Stimulated activated CD4-positive, alpha-beta T cell treated with anti-CD3 and anti-CD28 coated beads, Interleukin-1b, Interleukin-23, amount 100 ng/mL, for 4 hours (primary cell): ENCODE data around the gene SH3PXD2A.
"Not testable (repeated sequence)": the region's sequence is repeated elsewhere in the genome, so short reads cannot be mapped to it uniquely, and the experiment has no call there.

ENCODE experiments used
- DNase-seq, 2 donors: peaks; one replicate each; pipeline ENCODE4 v3.0.0-alpha.2; 2020; ENCODE audit warnings: low read depth in 2 of 2

SH3PXD2A gene

DNA sequence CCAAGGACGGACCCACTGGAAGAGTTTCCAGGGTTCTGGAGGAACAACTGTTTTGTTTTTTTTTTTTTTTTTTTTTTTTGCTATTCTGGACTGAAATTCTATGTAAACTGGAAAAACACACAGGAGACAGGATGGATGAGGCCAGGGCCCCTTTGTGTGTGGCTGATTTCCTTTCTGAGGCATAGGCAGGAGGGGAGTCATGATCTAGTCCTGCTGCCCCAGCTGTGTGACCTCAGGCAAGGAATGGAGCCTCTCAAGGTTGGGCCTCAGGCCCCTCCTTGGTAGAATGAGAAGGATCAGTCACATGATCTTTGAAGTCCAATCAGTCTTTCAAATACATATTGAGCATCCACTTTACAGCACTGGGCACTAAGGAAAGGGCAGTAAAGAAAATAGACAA, 87.6 kb downstream of the SH3PXD2A start:
- no peak for DNase-seq

DNA sequence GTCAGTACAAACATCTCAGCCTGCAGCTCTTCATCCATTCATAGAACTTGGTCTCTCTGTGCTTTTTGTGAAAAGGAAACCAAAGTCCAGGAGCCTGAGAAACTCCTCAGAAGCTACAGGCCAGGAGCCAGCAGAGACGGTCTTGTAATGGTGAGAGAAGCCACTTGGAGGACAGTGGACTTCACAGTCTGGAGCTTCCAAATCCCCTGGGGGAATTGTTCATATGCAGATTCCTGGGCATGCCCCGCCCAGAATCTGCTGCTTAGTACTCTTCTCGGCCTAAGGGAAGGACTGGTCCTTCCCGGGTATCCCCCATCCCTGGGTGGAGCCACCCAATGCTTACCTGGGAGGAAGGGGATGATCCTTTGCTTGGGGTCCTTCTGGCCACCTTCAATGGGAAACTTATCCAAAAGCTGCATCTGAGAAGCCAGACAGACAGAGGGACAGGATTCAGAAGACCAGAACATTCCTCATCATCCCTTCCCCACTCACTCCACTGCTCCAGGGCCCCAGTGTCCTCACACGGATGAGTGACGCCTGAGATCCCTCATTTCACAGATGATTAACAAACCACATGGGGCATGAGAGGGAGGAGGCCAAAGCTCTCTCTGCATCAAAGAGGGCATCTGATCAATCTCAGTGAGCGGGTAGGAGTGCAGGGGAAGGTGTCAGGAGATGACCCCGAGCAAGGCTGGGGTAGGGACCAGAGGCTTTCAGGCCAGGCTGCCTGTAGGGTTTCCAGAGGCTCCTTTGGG, 88.4 kb downstream of the SH3PXD2A start:
- DNase-seq = no peak

DNA sequence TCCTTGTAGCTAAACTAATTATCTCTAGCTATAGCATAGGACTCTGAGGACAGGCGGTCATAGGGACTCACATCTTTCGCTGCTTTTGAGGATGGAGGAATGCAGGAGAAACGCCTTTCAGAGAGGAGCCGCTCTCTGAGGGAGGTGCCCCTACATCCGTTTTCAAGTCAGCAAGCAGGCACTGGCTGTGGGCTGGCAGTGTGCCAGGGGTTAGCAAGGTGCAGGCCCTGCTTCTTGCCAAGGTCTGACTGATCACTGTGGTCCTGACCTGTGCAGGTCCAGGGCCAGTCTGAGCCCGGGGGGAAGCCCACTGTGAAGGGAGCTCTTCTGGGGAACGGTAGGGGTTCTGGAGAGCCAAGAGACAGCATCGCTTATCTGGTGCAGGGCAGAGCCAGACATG, 89.4 kb downstream of the SH3PXD2A start:
- peak; percentile 63 to 64 for DNase-seq

DNA sequence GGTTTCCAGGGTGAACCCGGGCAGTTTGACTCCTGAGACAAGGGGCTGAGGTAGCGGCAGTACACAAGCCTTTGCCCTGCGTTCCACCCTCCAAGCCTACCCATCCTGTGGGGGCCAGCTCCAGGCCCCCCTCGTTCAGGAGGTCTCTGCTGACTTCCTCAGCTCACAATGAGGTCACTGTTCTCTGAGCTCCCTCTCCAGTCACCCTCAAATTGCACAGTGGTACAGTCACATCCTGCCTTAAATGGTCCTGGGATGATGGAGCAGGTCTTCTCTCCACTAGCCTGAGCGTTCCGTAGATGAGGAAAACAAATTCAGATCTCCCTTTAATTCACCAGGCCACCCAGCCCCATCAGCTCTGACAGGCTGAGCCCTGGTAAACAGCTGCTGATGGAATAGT, 90.2 kb downstream of the SH3PXD2A start:
- DNase-seq = no peak

DNA sequence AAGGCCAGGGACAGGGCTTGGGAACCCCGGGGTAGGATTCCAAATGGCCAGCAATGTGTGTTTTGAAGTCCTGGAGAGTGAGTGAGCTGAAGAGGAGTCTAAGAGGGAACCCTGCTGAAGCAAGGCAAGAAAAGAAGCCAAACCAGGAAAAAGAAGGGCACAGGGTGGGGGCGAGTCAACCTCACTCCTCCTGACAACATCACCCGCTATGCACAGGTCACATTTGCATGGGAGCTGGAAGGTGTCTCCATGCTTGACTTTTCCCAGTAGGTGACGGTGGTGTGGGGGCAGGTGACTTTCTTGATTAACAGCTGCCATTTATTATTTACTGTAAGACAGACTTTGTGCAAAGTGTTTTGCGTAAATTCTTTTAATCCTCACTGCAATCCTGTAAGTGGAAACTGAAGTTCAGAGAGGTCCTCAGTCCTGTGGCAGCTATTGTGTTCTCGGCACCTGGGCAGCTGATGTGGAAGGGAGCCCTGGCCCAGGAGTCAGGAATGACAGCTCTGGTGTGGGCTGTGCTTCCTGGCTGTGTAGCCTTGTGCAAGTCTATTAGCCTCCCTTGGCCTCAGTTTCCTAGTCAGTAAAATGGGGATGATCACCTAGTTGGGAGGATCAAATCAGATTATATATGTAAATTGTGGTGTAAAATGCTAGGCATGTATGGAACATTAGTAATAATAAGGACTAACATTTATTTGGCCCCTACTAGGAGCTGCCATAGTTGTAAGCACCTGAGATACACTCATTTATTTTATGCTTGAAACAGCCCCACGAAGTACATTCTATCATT, 90.9 kb downstream of the SH3PXD2A start:
- no peak for DNase-seq

DNA sequence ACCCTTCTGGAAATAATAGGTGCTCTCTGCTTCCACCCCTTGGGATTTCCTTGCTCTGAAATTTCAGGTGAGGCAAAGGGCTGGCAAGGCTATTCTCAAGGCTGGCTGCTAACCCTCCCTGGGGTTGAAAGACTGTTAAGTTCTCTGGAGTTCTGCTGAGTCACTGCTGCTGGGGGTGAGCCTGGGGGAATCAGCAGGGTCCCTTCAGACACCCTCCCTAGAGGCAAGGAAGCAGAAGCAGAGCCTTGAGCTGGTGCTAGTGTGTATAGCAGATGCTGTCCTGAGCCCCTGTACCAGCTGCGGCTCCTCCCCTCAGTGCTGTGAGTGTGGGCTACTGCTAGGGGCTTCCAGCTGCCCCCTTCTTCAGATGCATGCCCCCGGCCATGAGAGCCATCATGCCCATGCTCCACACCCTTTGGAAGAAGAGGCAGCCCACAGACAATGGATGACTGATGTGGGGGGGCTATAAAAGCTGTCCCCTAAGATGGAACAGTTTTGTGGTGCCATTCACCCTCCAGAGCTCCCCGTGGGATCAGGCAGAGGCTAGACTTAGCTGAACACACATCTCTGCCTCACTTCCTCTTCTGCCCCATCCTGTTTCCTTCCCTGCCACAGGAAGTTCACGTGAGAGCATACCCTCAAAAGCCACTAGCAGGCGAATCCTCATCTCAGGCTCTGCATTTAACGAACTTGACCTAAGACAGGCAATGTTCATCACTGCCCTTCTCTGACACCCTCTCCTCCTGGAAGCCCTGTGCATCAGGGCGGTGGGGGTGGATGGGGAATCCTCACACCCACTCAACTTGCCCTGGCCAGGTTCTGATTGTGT, 91.8 kb downstream of the SH3PXD2A start:
- no peak for DNase-seq

DNA sequence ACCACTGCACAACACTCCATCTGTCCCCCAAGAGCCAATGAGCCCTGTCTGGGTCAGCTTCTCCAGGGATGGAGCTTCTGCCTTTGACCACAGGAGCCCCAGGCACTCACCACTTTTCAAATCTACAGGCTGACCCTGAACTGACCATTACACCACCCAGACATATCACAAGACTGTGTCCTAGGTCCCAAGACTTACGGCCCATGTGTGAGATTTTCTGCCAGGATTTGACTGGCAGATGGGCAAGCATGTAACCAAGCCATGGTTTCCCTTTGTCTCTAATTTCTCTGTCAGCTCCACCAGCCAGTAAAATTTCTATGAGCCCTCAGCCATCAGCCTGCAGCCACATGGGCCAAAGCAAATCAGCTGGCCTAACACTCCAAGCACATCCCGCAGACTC, 92.5 kb downstream of the SH3PXD2A start:
- DNase-seq = no peak

DNA sequence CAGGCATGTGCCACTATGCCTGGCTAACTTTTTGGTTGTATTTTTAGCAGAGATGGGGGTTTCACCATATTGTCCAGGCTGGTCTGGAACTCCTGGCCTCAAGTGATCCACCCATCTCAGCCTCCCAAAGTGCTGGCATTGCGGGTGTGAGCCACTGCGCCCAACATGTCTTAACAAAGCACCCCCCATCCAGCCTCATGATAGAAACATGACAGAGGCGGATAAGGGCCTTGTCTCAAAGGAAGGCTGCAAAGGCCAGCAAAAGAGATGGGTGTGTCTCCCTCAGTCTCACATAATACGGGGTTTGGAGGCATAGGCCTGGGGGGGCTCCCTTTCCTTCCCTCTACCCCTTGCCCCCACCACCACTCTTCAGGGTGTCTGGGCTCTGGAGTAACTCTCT, 93.2 kb downstream of the SH3PXD2A start:
- no peak for DNase-seq

DNA sequence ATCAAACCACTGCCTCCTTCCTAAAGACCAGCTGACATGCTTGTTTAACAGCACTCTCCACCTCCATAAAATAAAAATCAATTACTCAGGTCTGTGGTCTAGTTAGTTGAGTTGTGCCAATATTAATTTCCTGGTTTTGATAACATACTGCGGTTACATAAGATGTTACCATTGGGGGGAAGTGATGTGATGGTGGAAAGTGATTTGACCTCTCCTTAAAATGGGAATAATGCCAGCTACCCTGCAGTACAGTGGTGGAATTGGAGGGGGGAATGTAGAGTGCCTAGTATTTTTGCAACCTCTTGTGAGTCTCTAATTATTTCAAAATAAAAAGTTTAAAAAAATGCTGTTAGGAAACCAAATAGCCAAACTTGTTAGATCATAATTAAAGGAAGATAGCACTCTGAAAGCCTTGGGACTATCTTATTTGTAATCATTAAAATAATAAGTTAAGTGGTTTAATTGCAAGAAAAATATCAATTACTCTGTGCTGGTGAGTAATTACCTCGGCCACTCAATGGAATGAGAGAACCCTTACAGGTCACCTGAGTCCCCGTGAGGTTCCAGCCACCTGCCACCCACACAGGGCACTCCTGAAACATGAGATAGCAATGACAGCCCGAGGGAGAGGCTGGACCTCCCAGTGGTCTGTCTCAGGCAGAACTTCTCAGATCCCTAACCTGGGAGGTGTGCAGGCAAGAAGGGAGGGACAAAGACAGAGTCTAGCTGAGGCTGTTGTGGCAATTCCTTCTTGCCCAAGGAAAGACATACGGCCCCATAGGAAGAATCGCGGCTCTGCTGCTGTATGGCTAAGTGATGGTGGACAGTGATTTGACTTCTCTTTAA, 94.1 kb downstream of the SH3PXD2A start:
- DNase-seq = no peak

DNA sequence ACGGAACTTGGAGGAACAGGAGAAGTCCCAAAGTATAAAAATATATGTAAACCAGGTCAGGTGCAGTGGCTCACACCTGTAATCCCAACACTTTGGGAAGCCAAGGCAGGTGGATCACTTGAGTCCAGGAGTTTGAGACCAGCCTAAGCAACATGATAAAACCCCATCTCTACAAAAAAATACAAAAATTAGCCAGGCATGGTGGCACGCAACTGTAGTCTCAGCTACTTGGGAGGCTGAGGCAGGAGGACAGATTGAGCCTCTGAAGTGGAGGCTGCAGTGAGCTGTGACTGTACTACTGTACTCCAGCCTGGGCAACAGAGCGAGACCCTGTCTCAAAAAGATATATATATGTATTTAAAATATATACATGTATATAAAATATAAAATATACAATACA, 95.1 kb downstream of the SH3PXD2A start:
- DNase-seq = not testable (repeated sequence)

DNA sequence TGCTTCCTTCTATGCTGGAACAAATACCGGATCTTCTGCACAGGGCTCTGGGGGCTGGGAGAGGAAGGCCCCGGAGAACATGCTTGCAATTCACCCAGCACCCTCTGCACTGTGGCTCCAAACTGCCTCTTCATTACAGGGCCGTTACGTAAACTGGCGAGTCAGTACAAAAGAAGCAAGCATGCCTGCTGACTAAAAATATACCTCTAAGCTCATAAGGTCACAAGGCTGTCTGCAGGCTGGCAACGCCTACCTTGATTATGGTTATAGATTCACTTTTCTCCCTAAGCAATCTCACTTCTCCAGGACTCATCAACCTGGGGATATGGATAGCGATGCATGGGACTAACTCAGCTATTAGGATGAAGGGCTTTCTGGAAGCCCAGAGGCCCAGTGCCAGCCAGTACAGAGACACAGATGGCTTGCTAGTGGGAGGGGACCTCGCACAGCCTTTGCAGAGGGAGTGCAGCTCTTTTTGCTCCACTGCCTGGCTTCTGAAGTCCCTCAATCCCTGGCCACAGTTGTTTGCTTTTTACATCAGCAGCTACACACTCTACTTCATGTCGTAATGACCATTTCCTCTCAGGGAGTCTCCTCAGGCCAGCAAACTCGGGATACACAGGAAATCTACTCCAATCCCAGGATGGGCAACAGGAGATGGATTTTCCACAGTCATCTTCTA, 96.1 kb downstream of the SH3PXD2A start:
- no peak for DNase-seq

DNA sequence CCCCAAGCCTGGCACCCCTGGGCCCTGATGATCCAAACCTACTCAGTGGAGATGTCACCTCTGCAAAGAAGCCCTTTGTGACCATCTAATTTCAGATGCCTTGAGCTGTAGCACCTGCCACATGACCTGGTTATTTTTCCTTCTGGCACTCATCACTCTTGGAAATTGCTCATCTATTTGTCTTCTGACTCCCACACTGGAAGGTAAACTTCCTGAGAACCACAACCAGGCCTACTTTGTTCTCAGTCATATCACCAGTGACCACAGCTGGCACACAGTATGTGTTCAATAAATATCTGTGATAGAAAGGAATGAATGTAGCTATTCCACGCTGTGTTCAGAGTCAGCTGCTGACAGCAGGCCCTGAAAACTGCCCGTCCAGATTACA, 97.1 kb downstream of the SH3PXD2A start:
- DNase-seq = no peak

DNA sequence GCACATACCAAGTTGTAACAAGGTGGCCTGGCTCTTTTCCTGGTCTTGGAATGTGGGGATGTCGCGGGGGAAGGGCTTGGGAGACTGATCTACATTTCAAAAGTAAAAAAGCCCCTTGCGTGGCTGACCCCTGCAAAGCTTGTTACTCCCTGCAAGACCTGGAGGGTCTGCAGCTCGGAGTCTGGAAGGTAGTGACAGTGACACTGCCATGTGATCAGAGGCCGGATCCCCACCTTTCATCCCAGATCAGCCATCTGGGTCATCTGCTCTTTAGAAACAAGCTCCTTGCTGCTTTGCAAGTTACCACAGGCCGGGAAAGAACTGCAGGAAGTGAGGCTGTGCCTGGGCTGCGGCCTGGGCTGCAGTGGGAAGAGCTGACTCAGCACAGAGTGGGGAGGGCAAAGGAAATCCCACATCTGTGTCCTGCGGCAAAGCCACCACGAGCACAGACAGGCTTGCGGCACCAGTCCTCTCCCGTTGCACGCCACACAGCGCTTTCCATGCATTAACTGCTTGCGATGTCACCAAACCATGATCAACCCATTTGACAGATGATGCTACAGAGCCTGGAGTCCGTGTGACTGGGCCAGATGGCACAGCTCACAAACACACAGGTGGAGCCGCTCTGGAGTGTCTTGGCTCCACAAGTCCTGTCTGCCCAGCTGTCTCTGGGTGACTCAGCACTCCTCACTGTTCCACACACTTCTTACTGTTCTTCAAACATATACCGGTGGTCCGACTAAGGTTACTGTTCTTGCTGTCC, 97.7 kb downstream of the SH3PXD2A start:
- peak in 1 of 2 donors; percentile 36 for DNase-seq

DNA sequence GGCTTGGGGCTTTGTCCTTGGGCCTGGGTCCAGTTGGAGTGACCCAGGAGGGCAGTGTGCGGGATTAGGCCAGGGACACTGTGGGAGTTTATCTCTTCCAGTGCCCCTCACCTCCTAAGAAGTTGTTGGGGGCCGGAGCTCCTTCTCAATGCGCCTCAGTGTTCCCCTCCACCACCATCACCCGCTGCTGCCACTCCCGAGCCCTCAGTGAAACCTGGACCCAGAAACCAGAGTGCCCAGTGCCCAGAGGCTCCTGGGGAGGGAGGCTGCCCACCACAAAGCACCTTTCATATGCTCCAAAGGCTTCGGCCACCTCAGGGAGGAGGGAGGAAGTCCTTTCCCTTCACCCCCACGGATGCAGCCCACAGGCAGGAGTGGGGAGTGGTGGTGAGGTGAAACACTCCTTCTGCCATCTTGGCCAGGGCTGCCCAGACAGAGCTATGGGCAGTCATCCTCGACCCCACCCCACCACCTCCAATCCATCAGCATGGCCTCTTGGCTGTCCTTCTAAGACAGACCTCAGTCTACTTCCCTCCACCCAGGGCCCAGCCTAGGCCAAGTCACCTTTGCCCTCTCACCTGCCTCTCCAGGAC, 99.0 kb downstream of the SH3PXD2A start:
- DNase-seq = no peak

DNA sequence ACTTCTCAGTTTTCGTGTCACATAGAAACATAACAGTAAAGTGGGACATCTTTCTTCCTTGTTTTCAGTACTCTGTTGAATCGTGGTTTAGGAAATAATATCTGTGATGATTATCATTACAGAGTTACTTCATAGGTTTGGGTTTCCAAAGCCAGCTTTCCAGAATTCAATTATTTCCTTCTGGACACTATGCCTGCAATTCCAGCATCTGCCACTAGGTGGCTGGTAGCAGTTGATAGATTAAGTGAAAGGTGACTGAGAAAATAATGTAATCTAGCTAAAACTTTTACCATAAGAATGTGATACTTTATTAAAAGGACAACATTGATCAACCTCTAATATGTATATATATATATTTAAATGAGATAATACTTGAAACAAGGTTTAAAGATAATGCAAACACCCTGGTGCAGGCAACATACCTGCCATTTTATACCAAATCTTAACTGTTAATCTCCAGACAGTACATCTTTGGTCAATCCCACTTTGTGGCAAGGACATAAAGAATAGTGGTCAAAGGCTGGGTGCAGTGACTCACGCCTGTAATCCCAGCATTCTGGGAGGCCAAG, 102.6 kb downstream of the SH3PXD2A start:
- peak in 1 of 2 donors; percentile 33 for DNase-seq

DNA sequence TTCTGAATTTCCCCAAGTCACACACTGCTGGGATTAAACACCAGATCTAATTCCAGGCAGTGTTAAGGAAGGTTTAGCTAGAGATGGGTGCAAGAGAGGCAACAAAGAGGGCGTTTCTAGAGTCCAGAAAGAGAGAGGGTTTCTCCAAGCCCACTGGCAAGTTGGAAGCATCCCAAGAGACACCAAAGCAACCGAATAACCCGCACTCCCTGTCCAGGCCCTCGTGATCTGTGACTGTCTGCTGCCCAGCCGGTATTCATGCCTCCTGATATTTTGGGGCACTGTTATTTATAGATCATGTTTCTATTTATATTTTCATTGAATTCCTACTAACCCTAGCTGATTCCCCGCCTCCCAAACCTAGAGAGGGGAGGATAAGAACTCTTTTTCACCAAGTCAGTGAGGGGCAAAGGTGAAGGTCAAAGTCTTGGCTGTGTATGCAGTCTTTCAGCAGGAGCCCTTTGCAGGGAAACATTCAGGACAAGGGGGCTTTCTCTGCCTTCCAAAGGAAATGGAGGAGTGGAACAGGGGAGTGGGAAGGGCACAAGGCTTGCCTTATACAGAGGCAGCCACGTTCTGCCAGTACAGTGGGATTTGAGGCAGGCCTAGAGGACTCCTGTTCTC, 103.6 kb downstream of the SH3PXD2A start:
- no peak for DNase-seq

DNA sequence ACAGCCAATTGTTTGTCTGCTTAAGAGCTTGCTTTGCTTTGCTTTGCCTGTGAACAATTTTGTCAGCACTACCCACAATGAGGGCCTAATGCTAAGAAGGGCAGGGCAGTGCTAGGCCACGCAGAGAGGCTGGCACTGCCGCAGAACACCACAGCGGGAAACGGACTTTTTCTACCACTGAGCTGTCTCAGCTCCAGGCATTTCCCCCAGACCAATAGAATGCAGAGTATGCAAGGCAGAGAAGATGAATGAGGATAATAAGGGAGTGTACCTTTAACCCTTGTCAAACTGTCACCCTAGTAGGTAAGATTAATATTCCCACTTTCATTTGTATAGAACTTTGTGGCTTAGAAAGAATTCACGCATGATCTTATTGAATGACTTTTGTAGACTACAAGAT, 104.5 kb downstream of the SH3PXD2A start:
- no peak for DNase-seq

DNA sequence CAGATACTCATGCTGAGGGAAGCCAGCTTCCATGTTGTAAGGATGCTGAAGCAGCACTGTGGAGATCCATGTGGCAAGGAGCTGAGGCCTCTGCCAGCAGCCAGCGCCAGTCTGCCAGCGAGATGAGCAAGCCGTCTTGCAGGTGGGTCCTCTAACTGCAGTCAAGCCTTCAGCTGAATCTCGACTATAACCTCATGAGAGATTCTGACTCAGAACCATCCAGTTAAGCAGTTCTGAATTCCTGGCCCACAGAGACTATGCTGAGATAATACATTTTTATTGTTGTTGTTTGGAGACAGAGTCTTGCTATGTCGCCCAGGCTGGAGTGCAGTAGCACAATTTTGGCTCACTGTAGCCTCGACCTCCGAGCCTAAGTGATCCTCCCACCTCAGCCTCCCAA, 105.6 kb downstream of the SH3PXD2A start:
- no peak for DNase-seq

DNA sequence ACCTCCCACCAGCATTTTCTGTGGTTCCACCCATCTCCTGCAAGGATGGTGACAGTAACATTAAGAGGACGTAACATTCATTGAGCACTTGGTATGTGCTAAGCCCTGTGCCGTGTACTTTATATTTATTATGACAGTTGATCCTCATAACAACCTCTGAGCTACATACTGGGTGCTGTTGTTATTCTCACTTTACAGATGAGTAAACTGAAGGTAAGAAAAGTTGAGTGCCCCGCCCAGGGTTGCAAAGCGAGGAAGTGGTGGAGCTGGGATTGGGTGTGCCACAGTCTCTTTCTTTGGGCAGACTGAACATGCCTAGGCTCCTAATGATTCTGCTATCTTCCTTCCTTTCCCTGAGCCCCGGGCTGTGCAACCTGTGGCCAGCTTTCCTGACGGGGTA, 107.4 kb downstream of the SH3PXD2A start:
- DNase-seq = no peak
